PC-9 (cell line): Measurements from ENCODE around the gene CIZ1. TPM values are rescaled to one million over a fixed set of nuclear protein-coding genes. Genes with fewer than 3 reads are reported as not detected.

Experiments used
- BruUV-seq: library from RNA; stranded (reverse); fragments of 400-500 nt; replicated peaks from 2 replicates; lab custom pipeline; 2021; lab: Mats Ljungman, UMichigan
- CTCF ChIA-PET: fragments of 300-600 bp; sonication (Branson Sonifier 250); formaldehyde crosslinking; loops from one replicate; lab custom pipeline; 2022; ENCODE audit warnings: antibody characterized with exemption; lab: Charles Lee
- POLR2A ChIA-PET: fragments of 300-600 bp; sonication (Branson Sonifier 250); formaldehyde crosslinking; loops from one replicate; lab custom pipeline; 2022; ENCODE audit warnings: antibody characterized with exemption; ENCODE audit not compliant: unreplicated experiment; lab: Charles Lee
- DNase-seq, 2 experiments: peaks; one replicate each; pipeline versions ENCODE4 v3.0.0 to v3.0.0-alpha.2; 2015 to 2022; ENCODE audit warnings: mixed read lengths in 1 of 2
- H2AFZ ChIP-seq: fragments of 200-600 bp; sonication (generic); 2 replicates; pipeline ENCODE4 v1.8.1; 2017; ENCODE audit warnings: antibody characterized with exemption
- H3F3A ChIP-seq: fragments of 200-600 bp; sonication (generic); 2 replicates; pipeline ENCODE4 v1.8.1; 2017; ENCODE audit warnings: antibody characterized with exemption, mild to moderate bottlenecking, low read depth; ENCODE audit not compliant: insufficient read depth
- H3K27ac ChIP-seq: fragments of 200-600 bp; sonication (generic); 2 replicates; pipeline ENCODE4 v1.6.1; 2016; ENCODE audit warnings: mixed run types
- H3K27me3 ChIP-seq: fragments of 200-600 bp; sonication (generic); 2 replicates; pipeline ENCODE4 v1.6.1; 2016; ENCODE audit warnings: low read depth, mixed run types; ENCODE audit not compliant: insufficient read depth
- H3K36me3 ChIP-seq: fragments of 200-600 bp; sonication (generic); 2 replicates; pipeline ENCODE4 v1.6.1; 2016; ENCODE audit warnings: low read depth, mixed run types
- H3K4me1 ChIP-seq: fragments of 200-600 bp; sonication (generic); replicated peaks from 2 replicates; pipeline ENCODE4 v1.6.1; 2016; ENCODE audit warnings: mixed run types; ENCODE audit not compliant: insufficient read depth
- H3K4me2 ChIP-seq: fragments of 200-600 bp; sonication (generic); 2 replicates; pipeline ENCODE4 v1.6.1; 2017; ENCODE audit warnings: mixed run types
- H3K4me3 ChIP-seq: fragments of 200-600 bp; sonication (generic); 2 replicates; pipeline ENCODE4 v1.6.1; 2016; ENCODE audit warnings: mixed run types
- H3K79me2 ChIP-seq: fragments of 200-600 bp; sonication (generic); 2 replicates; pipeline ENCODE4 v1.6.1; 2017; ENCODE audit warnings: low read depth, mixed run types
- H3K9me2 ChIP-seq: fragments of 200-600 bp; sonication (generic); 2 replicates; pipeline ENCODE4 v1.8.1; 2017; ENCODE audit warnings: mild to moderate bottlenecking; ENCODE audit not compliant: insufficient read depth
- H3K9me3 ChIP-seq: fragments of 200-600 bp; sonication (generic); 2 replicates; pipeline ENCODE4 v1.8.1; 2016; ENCODE audit warnings: low read depth; ENCODE audit not compliant: insufficient read depth
- H4K20me1 ChIP-seq: fragments of 200-600 bp; sonication (generic); 2 replicates; pipeline ENCODE4 v1.8.1; 2017; ENCODE audit not compliant: insufficient read depth
- CTCF ChIP-seq: fragments of 200-600 bp; sonication (generic); conservative IDR thresholded peaks from 2 replicates; pipeline ENCODE4 v1.6.1; 2017; ENCODE audit warnings: mixed run types, antibody characterized with exemption, mild to moderate bottlenecking, moderate library complexity
- EZH2 ChIP-seq: fragments of 200-600 bp; sonication (generic); IDR thresholded peaks from 2 replicates; pipeline ENCODE4 v1.8.0; 2017; ENCODE audit warnings: antibody characterized with exemption, low read depth
- intact Hi-C: fragments of 100-400 bp; cut with micrococcal nuclease; formaldehyde crosslinking; loops from one replicate; pipeline ENCODE4 v1.10.0; 2022; ENCODE audit not compliant: unreplicated experiment
- total RNA-seq: library from RNA; stranded (reverse); gene quantifications from 2 replicates; pipeline ENCODE4 v1.2.3, GENCODE V29; 2021

CIZ1 gene
- total RNA-seq, 1 experiment from 2014 or later: 213 TPM

- no peaks in the 10 kb centered on the region for H3K9me2 ChIP-seq
- BruUV-seq: no TSS peak
- peak; percentile 77 to 92 for DNase-seq
- ChIA-PET CTCF (interaction anchor here (0.6 to 1.4 kb wide), 6 partner anchors 8 to 343 kb away, joined by 3 to 10 read pairs (median 3); partner anchors contain the start of gene CDK9), POLR2A (interaction anchor here (0.5 to 1.5 kb wide), 7 partner anchors 9 to 199 kb away, joined by 3 to 14 read pairs (median 4); partner anchors contain the start of gene BBLN)
- H3F3A ChIP-seq: peaks cover 13% of the 10 kb centered on the region; the same call in 1 of the 2 replicates
- H3K27ac ChIP-seq: peak overlapping the region; percentile 66
- H3K4me1 ChIP-seq: peaks cover 22% of the 10 kb centered on the region
- peak overlapping the region; percentile 91 for H3K4me2 ChIP-seq
- H3K36me3 ChIP-seq: no peaks in the 10 kb centered on the region
- no peak for TF ChIP-seq CTCF
- TF ChIP-seq EZH2: no peak
- H4K20me1 ChIP-seq: peaks cover 16% of the 10 kb centered on the region
- no peaks in the 10 kb centered on the region for H3K27me3 ChIP-seq
- peaks cover 42% of the 10 kb centered on the region for H3K79me2 ChIP-seq
- intact Hi-C loops: loop anchor here (1.0 to 5.0 kb wide), 6 partner anchors 21 to 424 kb away; partner anchors contain the start of genes BBLN, GOLGA2, LCN2 and SLC27A4
- peak overlapping the region; percentile 86 for H3K4me3 ChIP-seq
- H2AFZ ChIP-seq: peak overlapping the region; percentile 94
- no peaks in the 10 kb centered on the region for H3K9me3 ChIP-seq
Measured at GRCh38 chr9:128127990-128128835, 63.2 kb downstream of the CIZ1 start.

- no peaks in the 10 kb centered on the region for H3K9me3 ChIP-seq
- no peak for TF ChIP-seq EZH2
- TF ChIP-seq CTCF: no peak
- peaks cover 13% of the 10 kb centered on the region; the same call in 1 of the 2 replicates for H3F3A ChIP-seq
- POLR2A ChIA-PET: interaction anchor here (1.1 kb wide), 1 partner anchor 9 kb away, joined by 4 read pairs; no protein-coding TSS in a partner anchor
- DNase-seq: peak; percentile 59 to 85
- BruUV-seq: no TSS peak
- no peaks in the 10 kb centered on the region for H3K36me3 ChIP-seq
- peak within 1 kb of the TSS; percentile 86 for H3K4me3 ChIP-seq
- intact Hi-C loops: loop anchor here (5.0 kb wide), 3 partner anchors 150 to 425 kb away; partner anchors contain the start of genes GOLGA2, SLC27A4, SPTAN1 and SWI5
- peaks cover 22% of the 10 kb centered on the region for H3K4me1 ChIP-seq
- H3K27ac ChIP-seq: peak within 1 kb of the TSS; percentile 66
- CTCF ChIA-PET: interaction anchor here (0.7 kb wide), 1 partner anchor 9 kb away, joined by 10 read pairs; no protein-coding TSS in a partner anchor
- H4K20me1 ChIP-seq: peaks cover 16% of the 10 kb centered on the region
- no peaks in the 10 kb centered on the region for H3K9me2 ChIP-seq
- H3K4me2 ChIP-seq: peak within 1 kb of the TSS; percentile 91
- H3K79me2 ChIP-seq: peaks cover 42% of the 10 kb centered on the region
- H2AFZ ChIP-seq: peak within 1 kb of the TSS; percentile 94
- no peaks in the 10 kb centered on the region for H3K27me3 ChIP-seq
Measured at GRCh38 chr9:128127568-128127989, 63.8 kb downstream of the CIZ1 start, which contains the start of gene PTGES2. Gene PTGES2 (minus strand): TSS chr9:128127729. CDS start chr9:128127717, 12 bp downstream.
